ENCODE measurements around the gene TBC1D22A. TPM values are rescaled to one million over a fixed set of nuclear protein-coding genes. Genes with fewer than 3 reads are reported as not detected.

Gene TBC1D22A
- total and polyA plus RNA-seq, 4 donors = 4.1 to 12.4 (median 8.4) TPM

- WGBS = 92% methylated on average over 6 of the region's 6 CpGs
- Histone ChIP-seq H3K27me3 (ENCODE audit: control insufficient read depth in 4 of 4, insufficient read depth in 4 of 4, low read length in 3 of 4) (no peaks in the 10 kb centered on the region), H3K9ac (ENCODE audit: low read depth in 1 of 2, low read length in 2 of 2) (no peak overlapping the region), H3K9me3 (ENCODE audit: control insufficient read depth in 4 of 4, low read length in 3 of 4) (no peaks in the 10 kb centered on the region), H3K36me3 (ENCODE audit: control insufficient read depth in 4 of 4, insufficient read depth in 3 of 4, low read depth in 1 of 4, low read length in 3 of 4) (no peaks in the 10 kb centered on the region), H3K4me1 (ENCODE audit: control insufficient read depth in 4 of 4, insufficient read depth in 4 of 4, low read length in 3 of 4) (peaks cover 11 to 44% (median 27%) of the 10 kb centered on the region in 4 donors), H3K27ac (ENCODE audit: low read depth in 1 of 2, low read length in 2 of 2) (peak overlapping the region in 1 of 2 donors; percentile 91), H3K4me3 (ENCODE audit: low read depth in 1 of 3, low read length in 3 of 3) (no peak overlapping the region)
- TF ChIP-seq ZBTB33 (IDR thresholded peaks at IDR 0.05) = no peak
- no peak for TF ChIP-seq HNF4G (IDR thresholded peaks at IDR 0.05)
- no peak for TF ChIP-seq FOXA1 (IDR thresholded peaks at IDR 0.05)
- TF ChIP-seq HNF4A (conservative IDR thresholded peaks at IDR 0.05) = no peak
- no peak for TF ChIP-seq RXRA (IDR thresholded peaks at IDR 0.05)
- TF ChIP-seq MAX (IDR thresholded peaks at IDR 0.05) = no peak
- TF ChIP-seq EGR1 (IDR thresholded peaks at IDR 0.05; ENCODE audit: low read depth in 2 of 2) = no peak
- no peak for TF ChIP-seq ATF3 (IDR thresholded peaks at IDR 0.05)
- TF ChIP-seq TAF1 (conservative IDR thresholded peaks at IDR 0.05) = no peak
- TF ChIP-seq GABPA (IDR thresholded peaks at IDR 0.05 in 1 of 2, conservative IDR thresholded peaks at IDR 0.05 in 1 of 2) = no peak
- no peak for TF ChIP-seq FOXA2 (IDR thresholded peaks at IDR 0.05)
- DNase-seq (ENCODE audit: low spot score) = no peak
Observed at GRCh38 chr22:46741974-46742519, 20.4 kb upstream of the TBC1D22A start.

GRCh38 chr22:46742576-46743221, 19.8 kb upstream of the TBC1D22A start:
- Histone ChIP-seq H3K36me3 (ENCODE audit: control insufficient read depth in 4 of 4, insufficient read depth in 3 of 4, low read depth in 1 of 4, low read length in 3 of 4) (no peaks in the 10 kb centered on the region), H3K27ac (ENCODE audit: low read depth in 1 of 2, low read length in 2 of 2) (no peak overlapping the region), H3K9me3 (ENCODE audit: control insufficient read depth in 4 of 4, low read length in 3 of 4) (no peaks in the 10 kb centered on the region), H3K27me3 (ENCODE audit: control insufficient read depth in 4 of 4, insufficient read depth in 4 of 4, low read length in 3 of 4) (no peaks in the 10 kb centered on the region), H3K4me1 (ENCODE audit: control insufficient read depth in 4 of 4, insufficient read depth in 4 of 4, low read length in 3 of 4) (peaks cover 11 to 43% (median 25%) of the 10 kb centered on the region in 4 donors), H3K4me3 (ENCODE audit: low read depth in 1 of 3, low read length in 3 of 3) (no peak overlapping the region), H3K9ac (ENCODE audit: low read depth in 1 of 2, low read length in 2 of 2) (no peak overlapping the region)
- no peak for DNase-seq (ENCODE audit: low spot score)
- 87% methylated on average over 6 of the region's 6 CpGs for WGBS
- TF ChIP-seq RAD21 (IDR thresholded peaks at IDR 0.05) (no peak), HNF4A (conservative IDR thresholded peaks at IDR 0.05) (no peak), FOXA1 (IDR thresholded peaks at IDR 0.05) (no peak), MAX (IDR thresholded peaks at IDR 0.05) (no peak), REST (IDR thresholded peaks at IDR 0.05) (no peak), ZBTB33 (IDR thresholded peaks at IDR 0.05) (no peak), SP1 (IDR thresholded peaks at IDR 0.05) (no peak), JUND (IDR thresholded peaks at IDR 0.05) (no peak)
